ENCODE measurements around the gene BCHE.

DNA sequence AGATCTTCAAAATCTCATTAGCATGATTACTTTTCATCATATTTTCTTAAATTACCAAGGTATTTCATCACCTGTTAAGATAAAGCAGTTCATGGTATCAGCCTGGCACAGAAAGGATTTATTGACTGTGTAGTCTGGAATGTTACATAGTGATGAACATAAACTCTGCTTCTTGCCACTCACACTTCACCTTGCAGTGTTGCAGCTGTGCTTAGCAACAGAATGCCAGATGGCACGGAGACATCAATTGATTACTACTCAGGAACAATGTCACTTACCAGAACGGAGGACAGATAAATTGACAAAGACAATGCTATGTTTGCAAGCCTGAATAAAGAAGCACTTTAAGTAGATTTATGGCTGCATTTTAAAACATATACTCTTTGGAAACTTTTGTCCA, 15.0 kb upstream of the BCHE start:
- TF ChIP-seq GABPB1 (CRISPR knock-in tag; IDR thresholded peaks at IDR 0.05) = no peak
- TF ChIP-seq FOXP1 (CRISPR knock-in tag; IDR thresholded peaks at IDR 0.05; ENCODE audit: borderline replicate concordance) = no peak
- TF ChIP-seq CTCF (IDR thresholded peaks at IDR 0.05) = no peak
- TF ChIP-seq TEAD4 (CRISPR knock-in tag; IDR thresholded peaks at IDR 0.05) = no peak
- TF ChIP-seq MAX (CRISPR knock-in tag; IDR thresholded peaks at IDR 0.05) = no peak
